Activated CD8-positive, alpha-beta memory T cell treated with anti-CD3 and anti-CD28 coated beads, Interleukin-2, amount 10 ng/mL, durations not matched to agents 7 days and 5 days (primary cell): ENCODE results near the gene REPS1. TPM values are rescaled to one million over a fixed set of nuclear protein-coding genes. Genes with fewer than 3 reads are reported as not detected.
"Not testable (repeated sequence)": the region's sequence is repeated elsewhere in the genome, so short reads cannot be mapped to it uniquely, and the experiment has no call there.

ENCODE experiments used
- ATAC-seq: fragments of 150-1000 bp; cut with Tn5 transposase; one replicate; pipeline ENCODE4 v1.10.0; 2021; ENCODE audit warnings: moderate library complexity
- CTCF ChIA-PET: fragments of 350-600 bp; sonication (Branson Sonifier 250); formaldehyde crosslinking; loops from one replicate; lab custom pipeline; 2021; ENCODE audit warnings: antibody characterized with exemption; lab: Charles Lee
- DNase-seq: peaks from one replicate; pipeline ENCODE4 v3.0.0-alpha.2; 2020
- H3K27ac Mint-ChIP-seq: one replicate; pipeline ENCODE4 v1.8.0; 2021; ENCODE audit warnings: mild to moderate bottlenecking, mixed read lengths
- H3K27me3 Mint-ChIP-seq: one replicate; pipeline ENCODE4 v1.8.0; 2021; ENCODE audit warnings: mixed read lengths
- H3K36me3 Mint-ChIP-seq: one replicate; pipeline ENCODE4 v1.8.0; 2021; ENCODE audit warnings: mild to moderate bottlenecking, mixed read lengths
- H3K4me1 Mint-ChIP-seq: one replicate; pipeline ENCODE4 v1.8.0; 2021; ENCODE audit warnings: mixed read lengths
- H3K4me3 Mint-ChIP-seq: one replicate; pipeline ENCODE4 v1.8.0; 2021; ENCODE audit warnings: mild to moderate bottlenecking, moderate library complexity, mixed read lengths
- H3K9me3 Mint-ChIP-seq: one replicate; pipeline ENCODE4 v1.8.0; 2022; ENCODE audit warnings: low read depth, mixed read lengths
- total RNA-seq, 2 experiments: library from RNA; stranded (reverse); gene quantifications; one replicate each; pipeline ENCODE4 v1.2.3, GENCODE V29; 2021

REPS1 gene
- 10 to 100 TPM; 48.2 to 55.2 TPM for total RNA-seq

- Mint-ChIP-seq H3K9me3 (no peaks in the 10 kb centered on the region), H3K4me3 (peak within 1 kb of the TSS; percentile 84), H3K27ac (peak within 1 kb of the TSS; percentile 92), H3K4me1 (peaks cover 20% of the 10 kb centered on the region), H3K27me3 (peaks cover 3% of the 10 kb centered on the region), H3K36me3 (no peaks in the 10 kb centered on the region)
- CTCF ChIA-PET, result interaction anchor here (0.6 to 6.1 kb wide), 16 partner anchors 12 to 232 kb away, joined by 3 to 51 read pairs (median 4); partner anchors contain the start of gene ABRACL
- DNase-seq (peak; percentile 92), ATAC-seq (peak; percentile 94)
These were observed at the start of gene REPS1 for GRCh38 chr6:138987643-138988468. REPS1 (minus strand) TSS chr6:138988253; CDS start chr6:138987682, 571 bp downstream.

DNA sequence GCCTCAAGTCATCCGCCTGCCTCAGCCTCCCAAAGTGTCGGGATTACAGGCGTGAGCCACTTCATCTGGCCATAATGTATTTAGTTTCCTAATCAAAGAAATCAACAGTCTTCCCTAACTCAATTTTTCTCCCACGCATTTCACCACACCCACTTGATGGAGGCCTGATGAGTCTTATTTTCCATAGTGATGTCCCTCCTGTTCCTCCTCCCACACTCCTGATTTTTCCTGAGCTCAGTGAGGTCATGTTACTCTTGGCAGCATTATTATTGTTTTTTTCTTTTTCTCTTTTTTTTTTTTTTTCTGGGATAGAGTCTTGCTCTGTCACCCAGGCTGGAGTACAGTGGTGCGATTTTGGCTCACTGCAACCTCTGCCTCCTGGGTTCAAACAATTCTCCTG is 49.4 kb upstream of the REPS1 start:
- CTCF ChIA-PET, result interaction anchor here (1.5 kb wide), 1 partner anchor 11 kb away, joined by 5 read pairs; no protein-coding TSS in a partner anchor

DNA sequence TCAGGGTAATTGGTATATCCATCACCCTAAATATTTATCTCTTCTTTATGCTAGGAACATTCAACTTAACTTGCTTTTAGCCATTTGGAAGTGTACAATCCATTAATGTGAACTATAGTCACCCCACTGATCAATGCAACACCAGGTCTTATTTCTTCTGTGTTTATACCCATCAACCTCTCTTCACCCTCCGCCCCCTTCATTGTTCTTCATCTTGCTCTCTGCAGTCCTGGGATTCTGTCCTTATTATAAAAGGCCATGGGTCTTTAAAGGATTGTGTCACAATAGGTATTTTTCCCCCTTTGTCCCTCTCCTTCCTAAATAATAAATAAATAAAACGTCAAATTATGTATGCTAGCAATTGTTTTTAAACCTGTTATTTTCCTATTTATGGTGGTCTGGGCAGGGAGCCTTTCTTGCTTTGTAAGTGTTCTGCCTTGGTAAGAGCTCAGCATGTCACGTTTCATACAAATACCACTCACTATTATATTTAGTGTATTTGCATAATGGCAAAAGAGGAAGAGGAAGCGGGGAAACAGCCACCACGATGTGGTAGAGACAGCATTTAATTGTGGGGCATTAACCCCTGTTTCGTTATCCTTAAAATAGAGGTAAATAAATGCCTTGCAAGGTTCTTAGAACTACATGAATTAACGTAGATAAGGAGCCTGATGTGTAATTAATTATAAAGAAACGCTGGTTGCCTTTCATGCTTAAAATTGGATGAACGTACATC is 42.3 kb upstream of the REPS1 start:
- Mint-ChIP-seq H3K27ac (no peak overlapping the region), H3K36me3 (peaks cover 27% of the 10 kb centered on the region), H3K4me3 (no peak overlapping the region), H3K4me1 (peaks cover 24% of the 10 kb centered on the region), H3K27me3 (no peaks in the 10 kb centered on the region), H3K9me3 (no peaks in the 10 kb centered on the region)
- ATAC-seq (no peak), DNase-seq (peak; percentile 79)
- CTCF ChIA-PET, result interaction anchor here (0.9 to 3.3 kb wide), 4 partner anchors 10 to 96 kb away, joined by 3 to 20 read pairs (median 6); partner anchors contain the start of gene REPS1

More for the DNA sequence above, 49.4 kb upstream of the REPS1 start:
- Mint-ChIP-seq H3K4me3 (no peak overlapping the region), H3K36me3 (peaks cover 64% of the 10 kb centered on the region), H3K27ac (no peak overlapping the region), H3K27me3 (no peaks in the 10 kb centered on the region), H3K4me1 (peaks cover 16% of the 10 kb centered on the region), H3K9me3 (no peaks in the 10 kb centered on the region)
- DNase-seq (no peak), ATAC-seq (no peak)

- peaks cover 20% of the 10 kb centered on the region for H3K36me3 Mint-ChIP-seq
- peak overlapping the region; percentile 83 for H3K27ac Mint-ChIP-seq
- H3K4me1 Mint-ChIP-seq, result peaks cover 24% of the 10 kb centered on the region
- ATAC-seq, result peak; percentile 35
- no peak overlapping the region for H3K4me3 Mint-ChIP-seq
- H3K27me3 Mint-ChIP-seq, result no peaks in the 10 kb centered on the region
- peak; percentile 59 for DNase-seq
- no peaks in the 10 kb centered on the region for H3K9me3 Mint-ChIP-seq
- CTCF ChIA-PET, result interaction anchor here (0.8 to 3.3 kb wide), 5 partner anchors 11 to 335 kb away, joined by 3 to 20 read pairs (median 3); partner anchors contain the start of gene REPS1
These were observed 41.6 kb upstream of the REPS1 start for GRCh38 chr6:139029470-139030227.

DNA sequence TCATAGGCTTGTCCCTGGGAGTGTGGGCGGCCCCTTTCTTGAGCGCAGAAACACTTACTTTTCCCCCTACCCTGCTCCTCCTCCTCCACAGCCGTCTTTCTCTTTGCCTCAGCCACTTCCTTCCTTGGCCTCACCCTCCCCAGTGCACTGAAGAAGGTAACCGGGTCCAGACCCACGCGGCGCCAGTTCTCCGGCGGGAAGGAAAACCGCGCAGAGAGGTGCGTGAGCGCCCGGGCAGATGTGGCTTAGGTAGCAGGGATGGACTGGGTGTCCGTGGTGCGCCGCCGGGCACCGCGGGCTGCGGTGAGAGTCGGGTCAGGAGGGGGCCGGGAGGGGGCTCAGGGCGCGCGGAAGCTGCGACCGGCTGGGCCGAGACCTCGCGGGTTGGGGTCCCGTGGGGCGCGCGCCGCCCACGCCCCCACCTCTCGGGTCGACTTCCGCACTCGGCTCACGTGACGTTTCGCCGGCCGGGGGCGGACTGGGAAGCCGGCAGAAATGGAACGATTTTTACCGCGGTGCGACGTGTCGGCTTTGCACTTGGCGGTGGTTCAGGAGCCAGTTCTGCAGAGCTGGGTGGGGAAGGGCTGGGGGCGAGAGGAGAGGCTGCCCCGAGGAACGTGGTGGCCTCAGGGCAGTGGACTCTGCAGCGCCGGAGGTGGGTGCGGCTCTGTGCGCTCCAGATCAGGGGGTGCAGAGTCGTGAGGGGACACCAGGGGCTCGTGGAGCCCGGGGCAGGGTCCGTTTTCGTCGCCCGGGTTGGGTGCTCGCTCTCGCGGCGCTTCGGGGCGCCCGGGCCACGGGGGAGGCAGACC is 40.8 kb upstream of the REPS1 start, which contains the start of gene ABRACL:
Gene ABRACL, plus strand, starts transcription at position 88 of the 812 bp plus-strand sequence. CDS start 5,416 bp downstream, outside the sequence.
- peak; percentile 88 for DNase-seq
- Mint-ChIP-seq H3K27me3 (no peaks in the 10 kb centered on the region), H3K9me3 (no peaks in the 10 kb centered on the region), H3K36me3 (peaks cover 14% of the 10 kb centered on the region), H3K4me1 (peaks cover 24% of the 10 kb centered on the region), H3K4me3 (no peak within 1 kb of the TSS), H3K27ac (peak within 1 kb of the TSS; percentile 83)
- peak; percentile 83 for ATAC-seq
- CTCF ChIA-PET, result interaction anchor here (0.8 to 3.3 kb wide), 4 partner anchors 10 to 336 kb away, joined by 3 to 20 read pairs (median 3); partner anchors contain the start of gene REPS1

DNA sequence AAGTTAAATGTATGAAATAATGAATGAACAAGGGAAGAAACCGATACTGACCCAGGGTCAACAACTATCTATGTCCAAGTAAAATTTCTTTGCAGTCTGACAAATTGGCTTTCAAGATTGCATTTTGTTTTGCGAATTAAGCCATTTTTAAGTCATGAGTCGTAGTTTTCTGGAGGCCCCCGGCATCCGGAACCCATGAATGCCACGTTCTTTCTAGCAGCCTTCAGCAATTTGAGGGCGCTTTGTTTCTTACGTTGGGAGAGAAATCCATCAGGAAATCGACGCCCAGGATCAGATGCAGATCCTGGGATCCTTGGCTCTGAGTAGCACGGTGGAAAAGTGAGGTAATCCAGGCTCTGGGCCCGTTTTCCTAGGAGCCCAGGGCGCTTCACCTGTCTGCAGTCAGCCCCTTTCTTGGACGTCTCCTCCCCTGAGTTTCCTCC is 40.2 kb upstream of the REPS1 start:
- Mint-ChIP-seq H3K27me3 (no peaks in the 10 kb centered on the region), H3K4me3 (no peak overlapping the region), H3K4me1 (peaks cover 19% of the 10 kb centered on the region), H3K9me3 (no peaks in the 10 kb centered on the region), H3K36me3 (peaks cover 8% of the 10 kb centered on the region), H3K27ac (peak overlapping the region; percentile 83)
- CTCF ChIA-PET, result interaction anchor here (1.5 to 3.3 kb wide), 2 partner anchors 40 to 41 kb away, joined by 5 to 20 read pairs; partner anchors contain the start of gene REPS1
- peak; percentile 2 for ATAC-seq
- DNase-seq, result no peak

DNA sequence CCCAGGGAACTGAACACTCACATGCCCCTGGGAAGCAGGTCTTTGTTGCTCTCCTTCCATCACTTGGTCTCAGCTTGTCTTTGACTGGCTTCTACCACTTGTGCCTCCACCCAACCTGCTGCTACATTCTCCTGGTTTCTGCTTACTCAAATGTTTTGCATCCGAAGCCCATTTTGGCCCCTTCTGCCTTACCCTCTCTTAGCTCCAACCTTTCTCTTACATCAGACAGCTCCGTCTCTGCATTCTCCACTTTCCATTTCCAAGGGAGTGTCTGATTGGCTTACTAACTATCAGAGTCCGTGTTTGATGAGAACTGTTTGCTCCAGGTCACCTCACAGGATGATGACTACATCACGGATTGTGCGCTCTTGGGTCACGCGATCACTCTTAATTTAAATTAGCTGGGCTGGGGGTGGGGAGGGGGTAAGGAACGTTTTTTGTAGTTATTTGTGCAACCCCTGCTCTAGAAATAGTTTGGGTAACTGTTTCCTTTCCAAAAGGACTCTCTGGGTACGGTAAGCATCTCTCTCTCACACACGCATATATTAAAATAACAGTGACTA is 39.6 kb upstream of the REPS1 start:
- Mint-ChIP-seq H3K27ac (peak overlapping the region; percentile 83), H3K36me3 (peaks cover 4% of the 10 kb centered on the region), H3K9me3 (no peaks in the 10 kb centered on the region), H3K4me3 (no peak overlapping the region), H3K27me3 (no peaks in the 10 kb centered on the region), H3K4me1 (peaks cover 16% of the 10 kb centered on the region)
- ATAC-seq (peak; percentile 25), DNase-seq (peak; percentile 70)
- CTCF ChIA-PET, result interaction anchor here (1.0 to 1.5 kb wide), 2 partner anchors 39 to 40 kb away, joined by 4 to 5 read pairs; partner anchors contain the start of gene REPS1

DNA sequence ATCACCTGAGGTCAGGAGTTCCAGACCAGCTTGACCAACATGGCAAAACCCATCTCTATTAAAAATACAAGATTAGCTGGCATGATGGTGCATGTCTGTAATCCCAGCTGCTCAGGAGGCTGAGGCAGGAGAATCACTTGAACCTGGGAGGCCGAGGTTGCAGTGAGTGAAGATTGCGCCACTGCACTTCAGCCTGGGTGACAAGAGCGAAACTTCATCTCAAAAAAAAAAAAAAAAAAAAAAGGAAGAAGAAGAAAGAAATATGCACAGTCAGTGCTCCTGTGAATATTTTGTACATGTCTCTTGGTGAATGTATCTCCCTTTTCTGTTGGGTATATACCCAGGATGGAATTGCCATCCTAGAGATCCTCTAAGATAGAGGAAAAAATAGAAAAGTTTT is 37.4 kb upstream of the REPS1 start:
- ATAC-seq, H3K9me3 Mint-ChIP-seq, H3K36me3 Mint-ChIP-seq, H3K4me3 Mint-ChIP-seq, H3K27me3 Mint-ChIP-seq, DNase-seq, H3K27ac Mint-ChIP-seq: not testable (repeated sequence)
- H3K4me1 Mint-ChIP-seq, result peaks cover 11% of the 10 kb centered on the region
- CTCF ChIA-PET, result interaction anchor here (0.7 kb wide), 1 partner anchor 80 kb away, joined by 4 read pairs; no protein-coding TSS in a partner anchor

DNA sequence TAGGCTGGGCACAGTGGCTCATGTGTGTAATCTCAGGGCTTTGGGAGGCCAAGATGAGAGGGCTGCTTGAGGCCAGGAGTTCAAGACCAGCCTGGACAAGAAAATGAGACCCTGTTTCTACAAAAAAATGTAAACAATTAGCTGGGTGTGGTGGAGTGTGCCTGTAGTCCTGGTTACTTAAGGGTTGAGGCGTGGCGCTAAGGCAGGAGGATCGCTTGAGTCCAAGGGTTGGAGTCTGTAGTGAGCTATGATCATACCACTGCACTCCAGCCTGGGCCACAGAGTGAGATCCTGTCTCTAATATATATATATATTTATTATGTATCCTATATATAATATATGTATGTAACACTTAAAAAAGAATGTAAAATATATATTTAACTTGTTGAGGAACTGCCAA is 32.6 kb upstream of the REPS1 start:
- H3K9me3 Mint-ChIP-seq, result no peaks in the 10 kb centered on the region
- H3K27me3 Mint-ChIP-seq, result no peaks in the 10 kb centered on the region
- no peak overlapping the region for H3K27ac Mint-ChIP-seq
- no peak for DNase-seq
- H3K36me3 Mint-ChIP-seq, result no peaks in the 10 kb centered on the region
- CTCF ChIA-PET, result no interaction called here
- no peak for ATAC-seq
- no peaks in the 10 kb centered on the region for H3K4me1 Mint-ChIP-seq
- no peak overlapping the region for H3K4me3 Mint-ChIP-seq

GRCh38 chr6:139019722-139020121 is 31.7 kb upstream of the REPS1 start:
- ATAC-seq (no peak), DNase-seq (no peak)
- H3K4me1 Mint-ChIP-seq, result no peaks in the 10 kb centered on the region
- H3K4me3 Mint-ChIP-seq, result no peak overlapping the region
- H3K27me3 Mint-ChIP-seq, result no peaks in the 10 kb centered on the region
- H3K27ac Mint-ChIP-seq, result no peak overlapping the region
- no peaks in the 10 kb centered on the region for H3K36me3 Mint-ChIP-seq
- H3K9me3 Mint-ChIP-seq, result no peaks in the 10 kb centered on the region
- CTCF ChIA-PET, result no interaction called here

DNA sequence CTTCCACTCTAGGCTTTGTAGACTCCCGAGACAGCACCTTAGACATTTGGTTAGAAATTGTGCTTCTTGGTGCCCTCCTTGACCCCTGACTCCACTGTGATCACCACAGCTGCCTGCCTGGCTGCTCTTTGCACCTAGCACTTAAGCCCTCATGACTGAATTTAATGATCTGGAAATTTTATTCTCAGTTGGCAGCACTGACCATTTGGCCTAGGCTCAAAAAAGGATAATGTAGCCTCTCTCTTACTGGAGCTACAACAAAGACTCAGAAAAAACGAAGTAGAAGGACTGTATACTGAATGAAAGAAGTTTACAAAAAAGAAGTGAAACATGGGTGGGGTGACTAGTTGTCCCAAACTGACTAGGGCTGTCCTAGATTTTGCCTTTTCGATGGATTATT is 29.2 kb upstream of the REPS1 start:
- H3K4me3 Mint-ChIP-seq, result no peak overlapping the region
- H3K4me1 Mint-ChIP-seq, result no peaks in the 10 kb centered on the region
- H3K9me3 Mint-ChIP-seq, result no peaks in the 10 kb centered on the region
- H3K36me3 Mint-ChIP-seq, result no peaks in the 10 kb centered on the region
- no peak for ATAC-seq
- no peak overlapping the region for H3K27ac Mint-ChIP-seq
- CTCF ChIA-PET, result interaction anchor here (0.6 to 0.8 kb wide), 2 partner anchors 30 to 53 kb away, joined by 3 to 4 read pairs; no protein-coding TSS in a partner anchor
- no peak for DNase-seq
- peaks cover 6% of the 10 kb centered on the region for H3K27me3 Mint-ChIP-seq
